NCI-H1417 (cell line): ENCODE measurements around the gene SUPT4H1.
"Not testable (repeated sequence)": the region's sequence is repeated elsewhere in the genome, so short reads cannot be mapped to it uniquely, and the experiment has no call there.

Source experiments
- DNase-seq, 3 experiments: peaks; one replicate each; lab custom pipeline; 2025; lab: John Stamatoyannopoulos, UW

SUPT4H1 gene

GRCh38 chr17:58363457-58364185 lies 11.6 kb upstream of the SUPT4H1 start:
- no peak for DNase-seq

GRCh38 chr17:58362368-58363014 lies 10.5 kb upstream of the SUPT4H1 start:
- no peak for DNase-seq

GRCh38 chr17:58360296-58361063 lies 8.5 kb upstream of the SUPT4H1 start:
- DNase-seq = no peak

- no peak for DNase-seq
These were observed 6.6 kb upstream of the SUPT4H1 start for GRCh38 chr17:58358408-58359172.

GRCh38 chr17:58357312-58358297 lies 5.6 kb upstream of the SUPT4H1 start:
- no peak for DNase-seq

GRCh38 chr17:58356231-58356630 lies 4.2 kb upstream of the SUPT4H1 start:
- no peak for DNase-seq

GRCh38 chr17:58354541-58355216 lies 2.7 kb upstream of the SUPT4H1 start:
- no peak for DNase-seq

- DNase-seq = no peak
These were observed 1.4 kb upstream of the SUPT4H1 start for GRCh38 chr17:58353389-58353825.

GRCh38 chr17:58352596-58353388 lies 791 bp upstream of the SUPT4H1 start:
- peak; percentile 7 to 81 (median 76) for DNase-seq

GRCh38 chr17:58351182-58351581 lies 819 bp downstream of the SUPT4H1 start:
- DNase-seq = no peak

GRCh38 chr17:58348038-58348437 lies 4.0 kb downstream of the SUPT4H1 start:
- DNase-seq = no peak

GRCh38 chr17:58345500-58345899 lies 6.5 kb downstream of the SUPT4H1 start:
- DNase-seq = no peak

- no peak for DNase-seq
These were observed 7.2 kb downstream of the SUPT4H1 start for GRCh38 chr17:58344791-58345157.

GRCh38 chr17:58344047-58344790 lies 7.8 kb downstream of the SUPT4H1 start:
- no peak for DNase-seq

GRCh38 chr17:58343131-58343530 lies 8.9 kb downstream of the SUPT4H1 start:
- DNase-seq = no peak

GRCh38 chr17:58341861-58342475 lies 10.0 kb downstream of the SUPT4H1 start:
- no peak for DNase-seq

- DNase-seq = not testable (repeated sequence)
These were observed 10.7 kb downstream of the SUPT4H1 start for GRCh38 chr17:58341136-58341860.
